K562 (cell line): Measurements from ENCODE around the gene WWOX. TPM values are rescaled to one million over a fixed set of nuclear protein-coding genes. Genes with fewer than 3 reads are reported as not detected.

Experiments
- ATAC-seq: fragments of 200-7000 bp; cut with Tn5 transposase; 3 replicates; pipeline ENCODE4 v1.9.1; 2020; ENCODE audit warnings: moderate library complexity
- BruUV-seq: library from RNA; stranded (reverse); fragments of 400-500 nt; replicated peaks from 2 replicates; lab custom pipeline; 2021; lab: Mats Ljungman, UMichigan
- CTCF ChIA-PET: fragments of 300-600 bp; formaldehyde crosslinking; extraction: SDS; loops from one replicate; lab custom pipeline; 2021; ENCODE audit warnings: low intra/inter-chr PET ratio; lab: Yijun Ruan, JAX
- POLR2A ChIA-PET: fragments of 300-600, 350-650 bp; sonication (Branson Sonifier 250); formaldehyde crosslinking; extraction: SDS; loops from one replicate; lab custom pipeline; 2021; ENCODE audit warnings: antibody characterized with exemption, inconsistent platforms; lab: Yijun Ruan, JAX
- DNase-seq, 4 experiments: peaks; one replicate each; pipeline versions ENCODE4 v3.0.0 to v3.0.0-alpha.2; 2011 to 2018; ENCODE audit warnings: low spot score in 3 of 4, mixed read lengths in 3 of 4; ENCODE audit errors: extremely low read depth in 1 of 4
- FAIRE-seq: peaks from 2 replicates; lab custom pipeline; 2011; peaks lifted over from hg19 to GRCh38; lab: Jason Lieb, UNC
- H2AFZ ChIP-seq: 2 replicates; pipeline ENCODE4 v1.6.0; 2011; ENCODE audit warnings: low read depth, low read length, control low read depth, inconsistent platforms
- H3K27ac ChIP-seq: fragments of 200-600 bp; 3 replicates; pipeline ENCODE4 v1.8.0; 2011; ENCODE audit warnings: low read depth, mild to moderate bottlenecking, control low read depth, inconsistent platforms, low read length, moderate library complexity, mixed read lengths; ENCODE audit errors: extremely low read depth
- H3K27me3 ChIP-seq, 2 experiments: fragments of 300-600 bp in 1 of 2; 2 replicates in 1 of 2; 3 replicates in 1 of 2; pipeline versions ENCODE4 v1.6.0 to v1.8.0; 2011; ENCODE audit warnings: inconsistent platforms in 2 of 2, low read length in 2 of 2, mild to moderate bottlenecking in 1 of 2, mixed read lengths in 1 of 2, moderate library complexity in 1 of 2; ENCODE audit not compliant: control insufficient read depth in 2 of 2, insufficient read depth in 2 of 2
- H3K36me3 ChIP-seq: fragments of 300-600 bp; 3 replicates; pipeline ENCODE4 v1.8.0; 2011; ENCODE audit warnings: mild to moderate bottlenecking, low read length, inconsistent platforms; ENCODE audit not compliant: control insufficient read depth, insufficient read depth
- H3K4me1 ChIP-seq, 2 experiments: fragments of 200-600 bp in 1 of 2; replicated peaks in 1 of 2; 2 replicates in 1 of 2; 3 replicates in 1 of 2; pipeline versions ENCODE4 v1.5.1 to v1.8.0; 2011; ENCODE audit warnings: inconsistent platforms in 2 of 2, low read length in 2 of 2, mild to moderate bottlenecking in 1 of 2, mixed read lengths in 1 of 2, moderate library complexity in 1 of 2; ENCODE audit not compliant: control insufficient read depth in 2 of 2, insufficient read depth in 2 of 2
- H3K4me2 ChIP-seq: 2 replicates; pipeline ENCODE4 v1.6.1; 2011; ENCODE audit warnings: low read length, control low read depth, inconsistent platforms, mixed read lengths; ENCODE audit not compliant: insufficient read depth
- H3K4me3 ChIP-seq: fragments of 200-600 bp; sonication (generic), shearing (Covaris generic); 2 replicates; pipeline ENCODE4 v1.5.1; 2016; ENCODE audit warnings: control low read depth, inconsistent platforms
- H3K79me2 ChIP-seq: fragments of 200-600 bp; 3 replicates; pipeline ENCODE4 v1.8.0; 2011; ENCODE audit warnings: low read length, inconsistent platforms; ENCODE audit not compliant: control insufficient read depth, insufficient read depth
- H3K9ac ChIP-seq, 2 experiments: 2 replicates each; pipeline versions ENCODE4 v1.6.0 to v1.6.1; 2011; ENCODE audit warnings: low read depth in 2 of 2, low read length in 2 of 2, control low read depth in 1 of 2, inconsistent platforms in 1 of 2, mild to moderate bottlenecking in 1 of 2, mixed read lengths in 1 of 2; ENCODE audit not compliant: insufficient read depth in 1 of 2
- H3K9me1 ChIP-seq: one replicate; pipeline ENCODE4 v1.6.0; 2011; ENCODE audit warnings: inconsistent platforms, mild to moderate bottlenecking, low read length, moderate library complexity; ENCODE audit not compliant: control insufficient read depth, insufficient read depth
- H3K9me3 ChIP-seq: replicated peaks from 2 replicates; pipeline ENCODE4 v1.5.1; 2011; ENCODE audit warnings: low read depth, low read length, inconsistent platforms; ENCODE audit not compliant: control insufficient read depth, insufficient read depth
- H4K20me1 ChIP-seq: replicated peaks from 2 replicates; pipeline ENCODE4 v1.6.1; 2011; ENCODE audit warnings: low read length, inconsistent platforms, mixed read lengths; ENCODE audit not compliant: control insufficient read depth, insufficient read depth
- ARID1B ChIP-seq: fragments of 450-650 bp; IDR thresholded peaks from 2 replicates; pipeline ENCODE4 v1.6.1; 2016; ENCODE audit warnings: antibody characterized with exemption, mild to moderate bottlenecking, inconsistent platforms
- CHD4 ChIP-seq: fragments of 200-600 bp; sonication (generic); IDR thresholded peaks from 3 replicates; pipeline ENCODE4 v1.6.1; 2012; ENCODE audit warnings: low read depth, mild to moderate bottlenecking, mixed read lengths, low read length, inconsistent platforms; ENCODE audit not compliant: insufficient read depth, insufficient replicate concordance, poor library complexity, severe bottlenecking
- CSDE1 ChIP-seq, 2 experiments: fragments of 450-650 bp; IDR thresholded peaks; 2 replicates each; pipeline ENCODE4 v1.6.1; 2016; ENCODE audit warnings: mild to moderate bottlenecking in 1 of 2
- GABPB1 ChIP-seq: sonication (generic); formaldehyde crosslinking; IDR thresholded peaks from 2 replicates; pipeline ENCODE4 v1.8.0; 2022; ENCODE audit warnings: mild to moderate bottlenecking, missing genetic modification reagents
- KLF13 ChIP-seq: fragments of 450-650 bp; IDR thresholded peaks from 2 replicates; pipeline ENCODE4 v1.6.1; 2016; ENCODE audit warnings: missing genetic modification characterization, low read depth, mild to moderate bottlenecking, missing compliant biosample characterization, moderate library complexity, borderline replicate concordance
- L3MBTL2 ChIP-seq: fragments of 450-650 bp; IDR thresholded peaks from 2 replicates; pipeline ENCODE4 v1.6.1; 2016; ENCODE audit warnings: mild to moderate bottlenecking, moderate library complexity
- NCOR1 ChIP-seq: fragments of 450-650 bp; IDR thresholded peaks from 2 replicates; pipeline ENCODE4 v1.6.1; 2016; ENCODE audit warnings: mild to moderate bottlenecking, moderate library complexity
- RBM14 ChIP-seq: fragments of 200-400 bp; formaldehyde crosslinking; IDR thresholded peaks from 2 replicates; pipeline ENCODE4 v1.6.1; 2018; ENCODE audit warnings: low read depth, mild to moderate bottlenecking, low read length, moderate library complexity, borderline replicate concordance; ENCODE audit not compliant: insufficient read depth
- RBM25 ChIP-seq: fragments of 200-400 bp; formaldehyde crosslinking; IDR thresholded peaks from 2 replicates; pipeline ENCODE4 v1.6.1; 2018; ENCODE audit warnings: low read length, low read depth, moderate library complexity; ENCODE audit not compliant: severe bottlenecking
- REST ChIP-seq, 2 experiments: fragments of 450-650 bp; formaldehyde crosslinking in 1 of 2; IDR thresholded peaks; 2 replicates each; pipeline versions ENCODE4 v1.4.0 to v1.6.1; 2014 to 2020; ENCODE audit warnings: mild to moderate bottlenecking in 2 of 2, borderline replicate concordance in 1 of 2, low read depth in 1 of 2
- SOX6 ChIP-seq: fragments of 450-650 bp; IDR thresholded peaks from 2 replicates; pipeline ENCODE4 v1.6.1; 2014; ENCODE audit warnings: mild to moderate bottlenecking
- TARDBP ChIP-seq: fragments of 450-650 bp; IDR thresholded peaks from 2 replicates; pipeline ENCODE4 v1.6.1; 2016
- THRAP3 ChIP-seq: fragments of 450-650 bp; IDR thresholded peaks from 2 replicates; pipeline ENCODE4 v1.6.1; 2016; ENCODE audit warnings: mild to moderate bottlenecking, inconsistent platforms, borderline replicate concordance
- ZBTB26 ChIP-seq: fragments of 450-650 bp; formaldehyde crosslinking; IDR thresholded peaks from 2 replicates; pipeline ENCODE4 v1.4.0; 2022; ENCODE audit warnings: missing genetic modification characterization
- WGBS: fragments of 100-300 bp; shearing (Covaris generic); methylation state at CpG from one replicate; pipeline ENCODE4 v1.1.6; 2016; ENCODE audit warnings: low coverage, mixed read lengths; ENCODE audit not compliant: insufficient coverage; ENCODE audit errors: missing lambda C conversion rate; 5-methylcytosine and 5-hydroxymethylcytosine counted together
- in situ Hi-C: fragments of 300-500 bp; cut with MboI; formaldehyde crosslinking; loops from 4 replicates; pipeline ENCODE4 v1.15.0; 2018; ENCODE audit warnings: inconsistent platforms, mixed read lengths
- intact Hi-C: fragments of 100-400 bp; cut with micrococcal nuclease; formaldehyde crosslinking; loops from 2 replicates; pipeline ENCODE4 v1.14.2; 2022
- polyA plus RNA-seq, 8 experiments: library from polyadenylated mRNA; depleted of rRNA in 4 of 8; stranded (reverse) in 5 of 8; unstranded in 3 of 8; fragments of >200 nt; fragmentation: Nextera tagmentation in 2 of 8; fragmentation: Illumina TruSeq in 1 of 8; extraction: Ambion mirVana in 2 of 8; extraction: Trizol in 1 of 8; gene quantifications; 2 replicates each; pipeline versions ENCODE4 v1.2.1 to v1.2.3, GENCODE V29; 2011 to 2014; ENCODE audit warnings: inconsistent platforms in 1 of 8, missing spikeins in 1 of 8
- total RNA-seq, 7 experiments: library from RNA; depleted of rRNA in 6 of 7; stranded (reverse); fragments of >200 nt in 6 of 7; fragmentation: Illumina TruSeq in 2 of 7; extraction: Trizol in 2 of 7; gene quantifications; 2 replicates each; pipeline versions ENCODE4 v1.2.1 to v1.2.3, GENCODE V29; 2011 to 2021; ENCODE audit warnings: low replicate concordance in 1 of 7

The WWOX gene
- total and polyA plus RNA-seq, 9 of the 15 experiments (the other 6 are each of a cell fraction or from before 2014, with no cell fraction given) = 1.6 to 22.7 (median 8.1) TPM

DNA sequence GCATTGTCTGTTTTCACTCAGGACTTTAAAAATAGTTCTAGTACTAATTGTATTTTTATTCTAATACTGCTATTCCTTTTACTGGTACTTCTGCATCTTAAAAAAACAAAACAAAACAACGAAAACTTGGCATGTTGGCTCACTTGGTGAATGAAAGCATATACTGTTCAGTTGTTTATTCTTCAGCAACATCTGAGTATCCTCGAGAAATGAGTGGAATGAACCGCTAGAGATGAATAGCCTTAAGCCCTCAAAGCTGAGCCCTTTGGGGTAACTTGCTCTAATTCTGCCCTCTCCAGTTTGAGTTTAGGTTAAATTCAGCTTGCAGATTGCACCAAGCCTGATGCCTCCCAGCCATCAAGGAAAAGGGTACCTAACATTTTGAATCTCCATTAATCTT, 126.5 kb downstream of the WWOX start:
- no TSS peak for BruUV-seq
- intact Hi-C loops (no loop called here), in situ Hi-C loops (no loop called here)
- CTCF ChIA-PET = interaction anchor here (0.6 kb wide), 1 partner anchor 10 kb away, joined by 4 read pairs; no protein-coding TSS in a partner anchor
- 5% methylated on average over 3 of the region's 3 CpGs for WGBS
- H3K4me2 ChIP-seq = no peak overlapping the region
- FAIRE-seq (no peak), DNase-seq (no peak), ATAC-seq (no peak)
- H3K9me1 ChIP-seq = no peaks in the 10 kb centered on the region
- no peaks in the 10 kb centered on the region for H3K9me3 ChIP-seq
- H3K27me3 ChIP-seq = peaks cover 0 to 6% of the 10 kb centered on the region in 2 experiments; a peak in 4 of 5 replicates
- H3K9ac ChIP-seq = no peak overlapping the region
- no peak overlapping the region for H2AFZ ChIP-seq
- H3K4me3 ChIP-seq = no peak overlapping the region
- POLR2A ChIA-PET = interaction anchor here (0.6 kb wide), 1 partner anchor 24 kb away, joined by 3 read pairs; no protein-coding TSS in a partner anchor
- H3K36me3 ChIP-seq = no peaks in the 10 kb centered on the region
- no peak overlapping the region for H3K27ac ChIP-seq
- no peaks in the 10 kb centered on the region for H3K79me2 ChIP-seq
- no peaks in the 10 kb centered on the region; the same call in 1 of the 2 replicates for H4K20me1 ChIP-seq
- H3K4me1 ChIP-seq = no peaks in the 10 kb centered on the region
- no peak for TF ChIP-seq CSDE1 (IDR thresholded peaks at IDR 0.05)
- TF ChIP-seq THRAP3 = no peak
- no peak for TF ChIP-seq GABPB1 (CRISPR knock-in tag)
- TF ChIP-seq NCOR1 = no peak
- TF ChIP-seq TARDBP = no peak
- no peak for TF ChIP-seq L3MBTL2
- no peak for TF ChIP-seq CHD4
- no peak for TF ChIP-seq RBM25
- TF ChIP-seq ZBTB26 (CRISPR knock-in tag) = no peak
- TF ChIP-seq KLF13 = no peak
- no peak for TF ChIP-seq RBM14
- no peak for TF ChIP-seq ARID1B
- TF ChIP-seq SOX6 = no peak
- no peak for TF ChIP-seq REST (IDR thresholded peaks at IDR 0.05; ENCODE audit: borderline replicate concordance)
- TF ChIP-seq REST (CRISPR knock-in tag; IDR thresholded peaks at IDR 0.05; ENCODE audit: low read depth) = no peak
